GM12891 (cell line): ENCODE results near the gene CDK14.

Experiments used
- DNase-seq: peaks from one replicate; pipeline ENCODE4 v3.0.0; 2011; ENCODE audit warnings: low spot score; ENCODE audit not compliant: insufficient read length
- FAIRE-seq: peaks from 2 replicates; lab custom pipeline; 2011; peaks lifted over from hg19 to GRCh38; lab: Jason Lieb, UNC
- PAX5 ChIP-seq: IDR thresholded peaks from 2 replicates; pipeline ENCODE4 v1.6.1; 2011; ENCODE audit warnings: low read length, moderate library complexity, mild to moderate bottlenecking; ENCODE audit not compliant: insufficient read depth, severe bottlenecking
- POLR2A ChIP-seq: IDR thresholded peaks from 2 replicates; pipeline ENCODE4 v1.6.1; 2011; ENCODE audit warnings: low read depth, low read length, control low read depth
- POLR2AphosphoS5 ChIP-seq: IDR thresholded peaks from 2 replicates; pipeline ENCODE4 v1.6.1; 2011; ENCODE audit warnings: low read depth, low read length, control low read depth
- POU2F2 ChIP-seq: IDR thresholded peaks from 2 replicates; pipeline ENCODE4 v1.6.1; 2011; ENCODE audit warnings: low read depth, mild to moderate bottlenecking, control low read depth, low read length, moderate library complexity
- SPI1 ChIP-seq: IDR thresholded peaks from 2 replicates; pipeline ENCODE4 v1.6.1; 2011; ENCODE audit warnings: low read depth, low read length, control low read depth
- TAF1 ChIP-seq: IDR thresholded peaks from 2 replicates; pipeline ENCODE4 v1.6.1; 2011; ENCODE audit warnings: low read depth, low read length, control low read depth

The CDK14 gene

DNA sequence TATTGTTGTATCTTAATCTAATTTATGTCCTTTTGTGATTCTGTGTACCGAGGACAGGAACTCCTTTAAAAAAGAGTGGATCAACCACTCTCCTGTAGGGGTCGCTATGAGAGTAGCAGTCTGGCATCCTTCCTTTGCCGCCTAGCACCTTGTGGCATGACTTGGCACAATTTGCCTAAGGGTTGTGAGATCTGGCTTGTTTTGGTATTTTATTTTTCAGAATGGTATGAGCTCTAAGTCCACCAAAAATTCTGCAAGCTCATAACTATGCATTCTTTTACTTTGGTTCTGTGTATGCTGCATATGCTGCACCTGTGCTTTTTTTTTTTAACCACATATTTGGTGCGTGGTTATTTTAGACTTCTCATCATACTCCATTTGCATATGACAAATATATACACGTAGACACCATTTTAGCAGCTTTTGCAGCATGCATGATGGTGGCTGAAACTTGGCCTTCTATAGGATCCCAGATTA lies 112.8 kb downstream of the CDK14 start:
- FAIRE-seq (peak; percentile 93), DNase-seq (no peak)
- TF ChIP-seq POU2F2 (peak; percentile 55; the same call in 1 of the 2 replicates), POLR2A (no peak)

GRCh38 chr7:90709501-90710465 lies 113.7 kb downstream of the CDK14 start:
- TF ChIP-seq POU2F2 (0 out of 2 replicates have a peak, but pooled peaks have one; percentile 31), POLR2A (peak; percentile 61; the same call in 1 of the 2 replicates), SPI1 (peak; percentile 74), TAF1 (no peak; the same call in 1 of the 2 replicates)
- no peak for DNase-seq
- peak; percentile 55 for FAIRE-seq

DNA sequence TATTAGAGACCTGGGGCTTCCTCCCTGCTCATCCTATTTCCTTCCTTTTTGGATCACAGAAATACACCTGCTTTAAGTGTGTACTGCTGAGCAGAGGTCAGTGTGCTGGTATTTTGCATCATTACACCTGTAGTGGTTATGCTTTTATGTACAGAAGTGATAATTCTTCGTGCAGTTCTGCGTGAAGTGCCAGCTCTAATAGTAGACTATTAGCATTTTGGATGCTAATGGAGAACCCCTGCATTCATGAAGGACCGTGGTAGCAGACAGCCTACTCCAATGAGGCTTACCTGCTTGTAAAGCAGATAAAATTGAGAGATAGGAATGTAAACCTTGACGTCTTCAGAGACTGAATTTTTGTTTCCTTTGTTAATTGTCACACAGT lies 114.3 kb downstream of the CDK14 start:
- DNase-seq: no peak
- peak; percentile 70 for FAIRE-seq
- TF ChIP-seq POLR2AphosphoS5 (no peak), PAX5 (no peak), POLR2A (no peak), TAF1 (no peak), POU2F2 (no peak), SPI1 (no peak)

DNA sequence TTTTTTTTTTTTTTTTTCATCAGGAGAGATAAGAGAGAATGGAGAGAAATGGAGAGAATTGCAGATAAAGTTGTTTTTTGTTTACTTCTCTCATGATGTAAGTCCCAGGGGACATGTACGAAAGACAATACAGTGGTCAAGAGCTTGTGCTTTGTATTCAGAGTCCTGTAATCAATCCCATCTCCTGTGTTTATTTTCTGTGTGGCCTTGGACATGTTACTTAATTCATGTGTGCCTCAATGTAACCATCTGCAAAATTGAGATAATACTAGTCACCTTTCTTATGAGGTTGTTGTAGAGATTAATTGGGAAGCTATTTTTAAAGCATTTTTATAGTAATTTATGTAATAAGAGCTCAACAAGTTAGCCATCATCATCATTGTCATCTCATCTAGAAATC lies 117.5 kb downstream of the CDK14 start:
- no peak for TF ChIP-seq SPI1
- TF ChIP-seq POU2F2: no peak
- no peak for TF ChIP-seq POLR2A
- FAIRE-seq (no peak), DNase-seq (no peak)

GRCh38 chr7:90715067-90715466 lies 118.9 kb downstream of the CDK14 start:
- FAIRE-seq (peak; percentile 69), DNase-seq (no peak)
- TF ChIP-seq POLR2A (no peak), PAX5 (no peak), TAF1 (no peak), SPI1 (no peak), POU2F2 (no peak), POLR2AphosphoS5 (no peak)

DNA sequence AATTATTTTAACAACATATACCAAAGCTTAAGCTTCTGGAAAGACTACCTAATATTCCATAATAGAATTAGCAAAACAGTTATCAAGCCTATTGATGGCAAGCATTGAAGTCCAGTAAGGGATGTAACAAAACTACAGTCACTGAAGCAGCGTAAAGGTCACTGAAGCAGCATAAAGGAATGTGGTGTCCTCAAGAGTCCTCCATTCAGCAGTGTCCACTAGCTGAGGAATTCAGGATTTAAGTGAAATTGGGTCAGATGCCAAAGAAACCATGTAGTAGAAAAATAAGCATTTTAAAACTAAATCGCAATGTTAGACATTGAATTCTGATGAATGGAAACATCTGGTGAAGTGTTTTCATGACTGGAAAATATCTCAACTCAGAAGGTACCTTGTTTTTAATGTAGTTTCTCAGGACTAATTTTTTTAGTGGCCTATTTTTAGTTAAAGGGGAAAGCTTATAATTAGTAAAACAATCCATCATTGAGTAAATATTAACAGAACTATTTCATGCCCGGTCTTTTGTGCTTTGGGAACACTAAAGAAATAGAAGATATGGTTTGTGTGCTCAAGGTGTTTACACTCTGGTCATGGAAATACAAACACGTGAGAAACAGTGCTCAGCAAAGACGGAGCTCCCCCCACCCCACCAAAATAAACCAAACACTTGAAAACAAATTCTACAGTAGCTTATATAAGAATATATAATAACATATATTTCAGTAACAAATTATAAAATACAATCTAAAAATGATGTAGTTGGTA lies 121.4 kb downstream of the CDK14 start:
- no peak for DNase-seq
- no peak for TF ChIP-seq TAF1
- peak; percentile 5 for FAIRE-seq

DNA sequence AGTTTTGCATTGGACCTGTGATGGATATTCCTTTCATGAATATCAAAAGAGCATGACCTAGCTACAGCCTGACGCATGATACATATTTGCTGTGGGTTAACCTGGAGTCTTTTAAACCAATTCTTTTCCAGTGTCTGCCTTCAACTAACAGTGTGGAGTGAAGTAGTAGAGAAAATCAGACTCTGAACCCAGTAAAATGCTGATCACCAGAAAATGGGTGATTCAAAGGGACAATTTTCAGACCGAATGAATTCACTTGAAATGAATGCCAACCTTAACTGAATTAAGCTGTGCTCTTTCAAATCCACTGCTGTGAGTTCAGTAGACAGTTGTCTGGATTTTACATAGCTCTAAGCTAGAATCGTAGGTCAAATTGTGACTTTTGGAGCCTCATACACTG lies 123.0 kb downstream of the CDK14 start:
- FAIRE-seq (no peak), DNase-seq (no peak)
- TF ChIP-seq SPI1 (no peak), POLR2AphosphoS5 (no peak), POU2F2 (no peak)

GRCh38 chr7:90720984-90721760 lies 125.1 kb downstream of the CDK14 start:
- FAIRE-seq (peak; percentile 20), DNase-seq (no peak)
- TF ChIP-seq POU2F2: no peak
- TF ChIP-seq PAX5: no peak

- FAIRE-seq (no peak), DNase-seq (no peak)
- TF ChIP-seq SPI1 (no peak), POLR2A (no peak), POLR2AphosphoS5 (no peak), PAX5 (no peak), TAF1 (no peak), POU2F2 (no peak)
Observed at GRCh38 chr7:90721869-90722431, 125.8 kb downstream of the CDK14 start.
